ENCODE data around the gene SPHK2.

The SPHK2 gene

DNA sequence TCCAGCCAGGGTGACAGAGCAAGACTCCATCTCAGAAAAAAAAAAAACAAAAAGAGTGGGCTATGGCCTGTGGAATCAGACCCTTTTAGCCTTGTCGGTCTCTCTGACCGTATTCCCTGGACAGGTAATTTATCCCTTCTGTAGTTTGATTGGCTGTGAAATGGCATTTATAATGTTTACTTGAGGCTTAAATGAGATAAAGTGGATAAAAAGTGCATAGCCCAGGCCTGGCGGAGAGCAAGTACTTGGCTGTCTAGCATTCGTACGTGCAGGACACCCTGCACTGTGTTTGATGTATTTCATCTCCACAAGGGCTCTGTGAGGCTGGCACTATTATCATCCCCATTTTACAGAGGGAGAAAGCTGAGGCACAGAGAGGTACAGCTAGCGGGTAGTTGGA lies 46.5 kb downstream of the SPHK2 start:
- CTCF ChIA-PET = interaction anchor here (1.2 to 1.9 kb wide), 2 partner anchors 9 to 10 kb away, joined by 6 to 7 read pairs; no protein-coding TSS in a partner anchor
- Histone ChIP-seq H3K4me1 (ENCODE audit: control insufficient read depth, insufficient read depth, low read length) (no peaks in the 10 kb centered on the region), H3K9me3 (ENCODE audit: control insufficient read depth, insufficient read depth, low read depth, low read length) (no peaks in the 10 kb centered on the region), H3K27ac (ENCODE audit: extremely low read depth, low read depth, low read length) (no peak overlapping the region), H3K4me3 (ENCODE audit: low read depth, low read length) (no peak overlapping the region), H3K36me3 (ENCODE audit: control insufficient read depth in 2 of 2, insufficient read depth in 1 of 2, low read length in 2 of 2) (no peaks in the 10 kb centered on the region)
- POLR2A ChIA-PET = interaction anchor here (1.3 kb wide), 1 partner anchor 73 kb away, joined by 4 read pairs; no protein-coding TSS in a partner anchor
- TF ChIP-seq ZNF791 (tag by site-specific recombination; IDR thresholded peaks at IDR 0.05) (no peak), ZNF501 (tag by site-specific recombination; IDR thresholded peaks at IDR 0.05) (no peak), ZNF157 (tag by site-specific recombination; IDR thresholded peaks at IDR 0.05) (no peak), RBAK (tag by site-specific recombination; IDR thresholded peaks at IDR 0.05) (no peak), ZNF175 (tag by site-specific recombination; IDR thresholded peaks at IDR 0.05) (no peak), ZFP3 (tag by site-specific recombination; IDR thresholded peaks at IDR 0.05; ENCODE audit: low read depth) (no peak), ZNF571 (tag by site-specific recombination; IDR thresholded peaks at IDR 0.05) (no peak), ZNF621 (tag by site-specific recombination; IDR thresholded peaks at IDR 0.05) (no peak), OVOL3 (tag by site-specific recombination; IDR thresholded peaks at IDR 0.05) (no peak), ZNF670 (tag by site-specific recombination; IDR thresholded peaks at IDR 0.05; ENCODE audit: low read depth) (no peak), ZNF350 (tag by site-specific recombination; IDR thresholded peaks at IDR 0.05) (no peak), ZNF341 (tag by site-specific recombination; IDR thresholded peaks at IDR 0.05; ENCODE audit: low read depth) (no peak)
- TF ChIP-seq, protein P1, sequence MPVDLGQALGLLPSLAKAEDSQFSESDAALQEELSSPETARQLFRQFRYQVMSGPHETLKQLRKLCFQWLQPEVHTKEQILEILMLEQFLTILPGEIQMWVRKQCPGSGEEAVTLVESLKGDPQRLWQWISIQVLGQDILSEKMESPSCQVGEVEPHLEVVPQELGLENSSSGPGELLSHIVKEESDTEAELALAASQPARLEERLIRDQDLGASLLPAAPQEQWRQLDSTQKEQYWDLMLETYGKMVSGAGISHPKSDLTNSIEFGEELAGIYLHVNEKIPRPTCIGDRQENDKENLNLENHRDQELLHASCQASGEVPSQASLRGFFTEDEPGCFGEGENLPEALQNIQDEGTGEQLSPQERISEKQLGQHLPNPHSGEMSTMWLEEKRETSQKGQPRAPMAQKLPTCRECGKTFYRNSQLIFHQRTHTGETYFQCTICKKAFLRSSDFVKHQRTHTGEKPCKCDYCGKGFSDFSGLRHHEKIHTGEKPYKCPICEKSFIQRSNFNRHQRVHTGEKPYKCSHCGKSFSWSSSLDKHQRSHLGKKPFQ (tag by site-specific recombination; IDR thresholded peaks at IDR 0.05) = no peak

DNA sequence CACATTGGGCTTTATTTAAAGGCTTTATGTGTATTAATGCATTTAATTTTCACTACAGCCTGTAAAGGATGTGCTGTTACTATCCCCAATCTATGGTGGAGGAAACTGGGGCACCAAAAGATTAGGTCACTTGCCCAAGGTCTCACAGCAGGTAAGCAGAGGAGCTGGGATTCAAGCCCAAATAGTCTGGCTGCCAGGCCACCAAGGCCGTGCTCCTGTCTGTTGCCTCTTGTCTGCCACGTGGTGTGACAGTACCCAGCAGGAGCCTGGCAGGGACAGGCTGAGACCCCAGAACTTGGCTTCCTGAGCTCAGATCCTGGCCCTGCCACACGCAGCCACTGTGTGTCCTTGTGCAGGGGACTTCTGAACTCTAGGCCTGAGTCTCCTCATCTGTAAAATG lies 49.0 kb downstream of the SPHK2 start:
- TF ChIP-seq ZNF596 (tag by site-specific recombination; IDR thresholded peaks at IDR 0.05) = no peak
- ChIA-PET POLR2A (no interaction called here), CTCF (interaction anchor here (1.0 to 1.8 kb wide), 2 partner anchors 10 to 531 kb away, joined by 3 to 4 read pairs; no protein-coding TSS in a partner anchor)
- no peak overlapping the region for H3K27ac ChIP-seq (ENCODE audit: extremely low read depth, low read depth, low read length)
- no peaks in the 10 kb centered on the region for H3K4me1 ChIP-seq (ENCODE audit: control insufficient read depth, insufficient read depth, low read length)
- no peaks in the 10 kb centered on the region for H3K9me3 ChIP-seq (ENCODE audit: control insufficient read depth, insufficient read depth, low read depth, low read length)
- H3K36me3 ChIP-seq (ENCODE audit: control insufficient read depth in 2 of 2, insufficient read depth in 1 of 2, low read length in 2 of 2) = no peaks in the 10 kb centered on the region
- no peak overlapping the region for H3K4me3 ChIP-seq (ENCODE audit: low read depth, low read length)

DNA sequence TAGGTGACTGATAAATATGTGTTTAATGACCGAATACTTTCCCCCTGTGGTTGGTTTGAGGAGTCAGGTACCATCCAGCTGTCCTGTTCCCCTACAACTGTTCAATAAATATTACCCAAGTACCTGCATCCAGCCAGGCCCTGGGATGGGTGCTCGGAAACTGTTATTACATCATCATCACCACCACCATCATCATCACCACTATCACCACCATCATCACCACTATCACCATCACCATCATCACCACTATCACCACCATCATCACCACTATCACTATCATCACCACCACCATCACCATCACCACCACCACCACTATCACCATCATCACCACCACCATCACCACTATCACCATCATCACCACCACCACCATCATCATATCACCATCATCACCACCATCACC lies 49.5 kb downstream of the SPHK2 start:
- no peak overlapping the region for H3K27ac ChIP-seq (ENCODE audit: extremely low read depth, low read depth, low read length)
- no peaks in the 10 kb centered on the region for H3K36me3 ChIP-seq (ENCODE audit: control insufficient read depth in 2 of 2, insufficient read depth in 1 of 2, low read length in 2 of 2)
- ChIA-PET POLR2A (no interaction called here), CTCF (interaction anchor here (1.0 to 1.8 kb wide), 2 partner anchors 9 to 530 kb away, joined by 3 to 4 read pairs; no protein-coding TSS in a partner anchor)
- H3K9me3 ChIP-seq (ENCODE audit: control insufficient read depth, insufficient read depth, low read depth, low read length) = no peaks in the 10 kb centered on the region
- TF ChIP-seq ZEB2 (tag by site-specific recombination; IDR thresholded peaks at IDR 0.05) (no peak), TRIM28 (IDR thresholded peaks at IDR 0.05; ENCODE audit: borderline replicate concordance, low read length) (no peak), ZNF585B (tag by site-specific recombination; IDR thresholded peaks at IDR 0.05) (no peak), ZNF596 (tag by site-specific recombination; IDR thresholded peaks at IDR 0.05) (no peak), SALL2 (tag by site-specific recombination; IDR thresholded peaks at IDR 0.05; ENCODE audit: borderline replicate concordance) (no peak)
- TF ChIP-seq, protein P2, sequence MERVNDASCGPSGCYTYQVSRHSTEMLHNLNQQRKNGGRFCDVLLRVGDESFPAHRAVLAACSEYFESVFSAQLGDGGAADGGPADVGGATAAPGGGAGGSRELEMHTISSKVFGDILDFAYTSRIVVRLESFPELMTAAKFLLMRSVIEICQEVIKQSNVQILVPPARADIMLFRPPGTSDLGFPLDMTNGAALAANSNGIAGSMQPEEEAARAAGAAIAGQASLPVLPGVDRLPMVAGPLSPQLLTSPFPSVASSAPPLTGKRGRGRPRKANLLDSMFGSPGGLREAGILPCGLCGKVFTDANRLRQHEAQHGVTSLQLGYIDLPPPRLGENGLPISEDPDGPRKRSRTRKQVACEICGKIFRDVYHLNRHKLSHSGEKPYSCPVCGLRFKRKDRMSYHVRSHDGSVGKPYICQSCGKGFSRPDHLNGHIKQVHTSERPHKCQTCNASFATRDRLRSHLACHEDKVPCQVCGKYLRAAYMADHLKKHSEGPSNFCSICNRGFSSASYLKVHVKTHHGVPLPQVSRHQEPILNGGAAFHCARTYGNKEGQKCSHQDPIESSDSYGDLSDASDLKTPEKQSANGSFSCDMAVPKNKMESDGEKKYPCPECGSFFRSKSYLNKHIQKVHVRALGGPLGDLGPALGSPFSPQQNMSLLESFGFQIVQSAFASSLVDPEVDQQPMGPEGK (tag by site-specific recombination; IDR thresholded peaks at IDR 0.05) = no peak
- TF ChIP-seq, protein P3, sequence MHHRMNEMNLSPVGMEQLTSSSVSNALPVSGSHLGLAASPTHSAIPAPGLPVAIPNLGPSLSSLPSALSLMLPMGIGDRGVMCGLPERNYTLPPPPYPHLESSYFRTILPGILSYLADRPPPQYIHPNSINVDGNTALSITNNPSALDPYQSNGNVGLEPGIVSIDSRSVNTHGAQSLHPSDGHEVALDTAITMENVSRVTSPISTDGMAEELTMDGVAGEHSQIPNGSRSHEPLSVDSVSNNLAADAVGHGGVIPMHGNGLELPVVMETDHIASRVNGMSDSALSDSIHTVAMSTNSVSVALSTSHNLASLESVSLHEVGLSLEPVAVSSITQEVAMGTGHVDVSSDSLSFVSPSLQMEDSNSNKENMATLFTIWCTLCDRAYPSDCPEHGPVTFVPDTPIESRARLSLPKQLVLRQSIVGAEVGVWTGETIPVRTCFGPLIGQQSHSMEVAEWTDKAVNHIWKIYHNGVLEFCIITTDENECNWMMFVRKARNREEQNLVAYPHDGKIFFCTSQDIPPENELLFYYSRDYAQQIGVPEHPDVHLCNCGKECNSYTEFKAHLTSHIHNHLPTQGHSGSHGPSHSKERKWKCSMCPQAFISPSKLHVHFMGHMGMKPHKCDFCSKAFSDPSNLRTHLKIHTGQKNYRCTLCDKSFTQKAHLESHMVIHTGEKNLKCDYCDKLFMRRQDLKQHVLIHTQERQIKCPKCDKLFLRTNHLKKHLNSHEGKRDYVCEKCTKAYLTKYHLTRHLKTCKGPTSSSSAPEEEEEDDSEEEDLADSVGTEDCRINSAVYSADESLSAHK (tag by site-specific recombination; IDR thresholded peaks at IDR 0.05) = 0 out of 2 replicates have a peak, but pooled peaks have one; percentile 14
- TF ChIP-seq, protein P4, sequence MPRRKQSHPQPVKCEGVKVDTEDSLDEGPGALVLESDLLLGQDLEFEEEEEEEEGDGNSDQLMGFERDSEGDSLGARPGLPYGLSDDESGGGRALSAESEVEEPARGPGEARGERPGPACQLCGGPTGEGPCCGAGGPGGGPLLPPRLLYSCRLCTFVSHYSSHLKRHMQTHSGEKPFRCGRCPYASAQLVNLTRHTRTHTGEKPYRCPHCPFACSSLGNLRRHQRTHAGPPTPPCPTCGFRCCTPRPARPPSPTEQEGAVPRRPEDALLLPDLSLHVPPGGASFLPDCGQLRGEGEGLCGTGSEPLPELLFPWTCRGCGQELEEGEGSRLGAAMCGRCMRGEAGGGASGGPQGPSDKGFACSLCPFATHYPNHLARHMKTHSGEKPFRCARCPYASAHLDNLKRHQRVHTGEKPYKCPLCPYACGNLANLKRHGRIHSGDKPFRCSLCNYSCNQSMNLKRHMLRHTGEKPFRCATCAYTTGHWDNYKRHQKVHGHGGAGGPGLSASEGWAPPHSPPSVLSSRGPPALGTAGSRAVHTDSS (tag by site-specific recombination; IDR thresholded peaks at IDR 0.05) = peak; percentile 92
- TF ChIP-seq, protein P5, sequence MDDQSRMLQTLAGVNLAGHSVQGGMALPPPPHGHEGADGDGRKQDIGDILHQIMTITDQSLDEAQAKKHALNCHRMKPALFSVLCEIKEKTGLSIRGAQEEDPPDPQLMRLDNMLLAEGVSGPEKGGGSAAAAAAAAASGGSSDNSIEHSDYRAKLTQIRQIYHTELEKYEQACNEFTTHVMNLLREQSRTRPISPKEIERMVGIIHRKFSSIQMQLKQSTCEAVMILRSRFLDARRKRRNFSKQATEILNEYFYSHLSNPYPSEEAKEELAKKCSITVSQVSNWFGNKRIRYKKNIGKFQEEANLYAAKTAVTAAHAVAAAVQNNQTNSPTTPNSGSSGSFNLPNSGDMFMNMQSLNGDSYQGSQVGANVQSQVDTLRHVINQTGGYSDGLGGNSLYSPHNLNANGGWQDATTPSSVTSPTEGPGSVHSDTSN (CRISPR knock-in tag; IDR thresholded peaks at IDR 0.05) = no peak
- H3K4me3 ChIP-seq (ENCODE audit: low read depth, low read length) = no peak overlapping the region
- H3K4me1 ChIP-seq (ENCODE audit: control insufficient read depth, insufficient read depth, low read length) = no peaks in the 10 kb centered on the region

All from HEK293 (cell line).